Loucy (cell line): ENCODE results near the gene RTRAF.
A peak's percentile ranks its signal among the peaks of the same experiment; 100 is the strongest.

Experiments
- H2AFZ ChIP-seq: fragments of 200-600 bp; sonication (generic); 2 replicates; pipeline ENCODE4 v1.6.0; 2016; ENCODE audit warnings: antibody characterized with exemption, mild to moderate bottlenecking, low read length, moderate library complexity
- H3F3A ChIP-seq: fragments of 200-600 bp; 2 replicates; pipeline ENCODE4 v1.6.0; 2016; ENCODE audit warnings: antibody characterized with exemption, low read depth, mild to moderate bottlenecking
- H3K27me3 ChIP-seq: fragments of 200-600 bp; sonication (generic); 2 replicates; pipeline ENCODE4 v1.6.1; 2014; ENCODE audit warnings: low read length, mild to moderate bottlenecking; ENCODE audit not compliant: insufficient read depth, poor library complexity, severe bottlenecking
- H3K36me3 ChIP-seq: fragments of 200-600 bp; sonication (generic); 2 replicates; pipeline ENCODE4 v1.6.1; 2016; ENCODE audit warnings: low read length; ENCODE audit not compliant: insufficient read depth
- H3K4me1 ChIP-seq: fragments of 200-600 bp; sonication (generic); 2 replicates; pipeline ENCODE4 v1.5.1; 2014; ENCODE audit warnings: low read length, mild to moderate bottlenecking; ENCODE audit not compliant: insufficient read depth, poor library complexity, severe bottlenecking
- H3K4me2 ChIP-seq: fragments of 200-600 bp; sonication (generic); 2 replicates; pipeline ENCODE4 v1.6.0; 2014; ENCODE audit warnings: antibody characterized with exemption, low read length, low read depth, mild to moderate bottlenecking; ENCODE audit not compliant: poor library complexity, severe bottlenecking
- H3K4me3 ChIP-seq: fragments of 200-600 bp; sonication (generic); 2 replicates; pipeline ENCODE4 v1.5.1; 2014; ENCODE audit warnings: low read length, mild to moderate bottlenecking, mixed read lengths; ENCODE audit not compliant: poor library complexity, severe bottlenecking
- H3K79me2 ChIP-seq: fragments of 200-600 bp; sonication (generic); 2 replicates; pipeline ENCODE4 v1.6.1; 2014; ENCODE audit warnings: low read length; ENCODE audit not compliant: insufficient read depth
- H3K9ac ChIP-seq: fragments of 200-600 bp; sonication (generic); 2 replicates; pipeline ENCODE4 v1.6.0; 2014; ENCODE audit warnings: mild to moderate bottlenecking, low read depth, low read length, moderate library complexity; ENCODE audit not compliant: poor library complexity, severe bottlenecking
- H3K9me2 ChIP-seq: fragments of 200-600 bp; sonication (generic); replicated peaks from 2 replicates; pipeline ENCODE4 v1.6.1; 2016; ENCODE audit warnings: low read depth, low read length, mixed read lengths
- H3K9me3 ChIP-seq: fragments of 200-600 bp; sonication (generic); 2 replicates; pipeline ENCODE4 v1.6.1; 2014; ENCODE audit warnings: mild to moderate bottlenecking, antibody characterized with exemption, low read length, low read depth; ENCODE audit not compliant: insufficient read depth
- H4K20me1 ChIP-seq: fragments of 200-600 bp; sonication (generic); 2 replicates; pipeline ENCODE4 v1.6.0; 2014; ENCODE audit warnings: antibody characterized with exemption, low read length, mild to moderate bottlenecking; ENCODE audit not compliant: insufficient read depth, poor library complexity, severe bottlenecking
- CTCF ChIP-seq: fragments of 200-600 bp; sonication (generic); conservative IDR thresholded peaks from 2 replicates; pipeline ENCODE4 v1.5.1; 2014; ENCODE audit warnings: mild to moderate bottlenecking, antibody characterized with exemption, low read length
- EZH2phosphoT487 ChIP-seq: fragments of 200-600 bp; IDR thresholded peaks from 2 replicates; pipeline ENCODE4 v1.6.1; 2018; ENCODE audit warnings: antibody characterized with exemption, mild to moderate bottlenecking, moderate library complexity, borderline replicate concordance

The RTRAF gene

GRCh38 chr14:51954657-51955056, 34.7 kb upstream of the RTRAF start:
- Histone ChIP-seq H3F3A (no peaks in the 10 kb centered on the region), H3K79me2 (no peaks in the 10 kb centered on the region), H2AFZ (no peak overlapping the region), H3K4me1 (no peaks in the 10 kb centered on the region), H3K36me3 (peaks cover 91% of the 10 kb centered on the region), H3K4me2 (no peak overlapping the region), H3K4me3 (no peak overlapping the region), H3K9ac (no peak overlapping the region), H4K20me1 (no peaks in the 10 kb centered on the region), H3K27me3 (no peaks in the 10 kb centered on the region), H3K9me2 (no peaks in the 10 kb centered on the region), H3K9me3 (no peaks in the 10 kb centered on the region)
- no peak for TF ChIP-seq EZH2phosphoT487
- peak; percentile 54 for TF ChIP-seq CTCF

- Histone ChIP-seq H3K9me2 (no peaks in the 10 kb centered on the region), H3K79me2 (no peaks in the 10 kb centered on the region), H3K4me1 (peaks cover 10% of the 10 kb centered on the region), H2AFZ (no peak overlapping the region), H3K9me3 (0 out of 2 replicates have a peak, but pooled peaks cover 4% of the 10 kb centered on the region), H3K4me3 (no peak overlapping the region), H4K20me1 (no peaks in the 10 kb centered on the region), H3F3A (no peaks in the 10 kb centered on the region), H3K9ac (no peak overlapping the region), H3K36me3 (peaks cover 80% of the 10 kb centered on the region; the same call in 1 of the 2 replicates), H3K27me3 (no peaks in the 10 kb centered on the region), H3K4me2 (no peak overlapping the region)
- no peak for TF ChIP-seq EZH2phosphoT487
- no peak for TF ChIP-seq CTCF
Measured at GRCh38 chr14:51957950-51958349, 31.4 kb upstream of the RTRAF start.

GRCh38 chr14:51959928-51960327, 29.4 kb upstream of the RTRAF start:
- Histone ChIP-seq H3K4me3 (no peak overlapping the region), H3K9me2 (no peaks in the 10 kb centered on the region), H3K9ac (no peak overlapping the region), H3K36me3 (peaks cover 79% of the 10 kb centered on the region), H3K27me3 (no peaks in the 10 kb centered on the region), H3K4me2 (no peak overlapping the region), H3K79me2 (no peaks in the 10 kb centered on the region), H3F3A (no peaks in the 10 kb centered on the region), H3K4me1 (peaks cover 10% of the 10 kb centered on the region), H2AFZ (no peak overlapping the region), H3K9me3 (0 out of 2 replicates have a peak, but pooled peaks cover 4% of the 10 kb centered on the region), H4K20me1 (no peaks in the 10 kb centered on the region)
- TF ChIP-seq CTCF (no peak), EZH2phosphoT487 (no peak)
